GM12878 (cell line): ENCODE results near the gene IRGQ. TPM values are rescaled to one million over a fixed set of nuclear protein-coding genes. Genes with fewer than 3 reads are reported as not detected.

Source experiments
- ATAC-seq: fragments of 200-7000 bp; cut with Tn5 transposase; 3 replicates; pipeline ENCODE4 v1.9.1; 2020; ENCODE audit warnings: mild to moderate bottlenecking, moderate library complexity
- BruUV-seq: library from RNA; stranded (reverse); fragments of 400-500 nt; replicated peaks from 2 replicates; lab custom pipeline; 2021; lab: Mats Ljungman, UMichigan
- CTCF ChIA-PET: fragments of 300-600 bp; sonication (Branson Sonifier 250); formaldehyde crosslinking; extraction: SDS; loops from one replicate; lab custom pipeline; 2021; ENCODE audit warnings: inconsistent platforms; lab: Yijun Ruan, JAX
- POLR2A ChIA-PET: fragments of 350-600 bp; formaldehyde crosslinking; extraction: SDS; loops from one replicate; lab custom pipeline; 2021; ENCODE audit warnings: inconsistent platforms; lab: Charles Lee
- RAD21 ChIA-PET: fragments of 300-600 bp; sonication (Branson Sonifier 250); formaldehyde crosslinking; loops from one replicate; lab custom pipeline; 2023; ENCODE audit warnings: antibody characterized with exemption; ENCODE audit not compliant: unreplicated experiment; lab: Charles Lee
- SMC1A ChIA-PET: fragments of 300-600 bp; sonication (Branson Sonifier 250); formaldehyde crosslinking; loops from one replicate; lab custom pipeline; 2023; ENCODE audit not compliant: unreplicated experiment, uncharacterized antibody; lab: Charles Lee
- DNase-seq: peaks from one replicate; pipeline ENCODE4 v3.0.0-alpha.2; 2011; ENCODE audit warnings: low read depth, low spot score
- FAIRE-seq: peaks from 3 replicates; lab custom pipeline; 2011; peaks lifted over from hg19 to GRCh38; lab: Jason Lieb, UNC
- H2AFZ ChIP-seq: 2 replicates; pipeline ENCODE4 v1.6.0; 2011; ENCODE audit warnings: low read depth, low read length, control low read depth; ENCODE audit not compliant: control insufficient read depth
- H3K27ac ChIP-seq: 2 replicates; pipeline ENCODE4 v1.5.1; 2011; ENCODE audit warnings: control low read depth; ENCODE audit not compliant: control insufficient read depth, insufficient read depth
- H3K27me3 ChIP-seq, 2 experiments: replicated peaks in 1 of 2; 2 replicates each; pipeline versions ENCODE4 v1.6.0 to v1.6.1; 2011; ENCODE audit warnings: low read length in 1 of 2; ENCODE audit not compliant: control insufficient read depth in 2 of 2, insufficient read depth in 2 of 2
- H3K36me3 ChIP-seq, 2 experiments: 2 replicates each; pipeline ENCODE4 v1.5.1; 2011; ENCODE audit warnings: low read length in 1 of 2; ENCODE audit not compliant: control insufficient read depth in 2 of 2, insufficient read depth in 2 of 2
- H3K4me1 ChIP-seq: 2 replicates; pipeline ENCODE4 v1.6.1; 2011; ENCODE audit warnings: mild to moderate bottlenecking, low read length, moderate library complexity, mixed read lengths; ENCODE audit not compliant: control insufficient read depth, insufficient read depth
- H3K4me2 ChIP-seq: 2 replicates; pipeline ENCODE4 v1.6.0; 2011; ENCODE audit warnings: control low read depth; ENCODE audit not compliant: control insufficient read depth, insufficient read depth
- H3K4me3 ChIP-seq: fragments of 200-600 bp; sonication (generic); 2 replicates; pipeline ENCODE4 v1.5.1; 2016
- H3K79me2 ChIP-seq: 2 replicates; pipeline ENCODE4 v1.6.0; 2011; ENCODE audit warnings: low read length; ENCODE audit not compliant: control insufficient read depth, insufficient read depth
- H3K9ac ChIP-seq: 2 replicates; pipeline ENCODE4 v1.8.0; 2011; ENCODE audit warnings: low read length, control low read depth, mixed read lengths; ENCODE audit not compliant: control insufficient read depth, insufficient read depth
- H3K9me3 ChIP-seq: replicated peaks from 3 replicates; pipeline ENCODE4 v1.5.1; 2011; ENCODE audit warnings: mild to moderate bottlenecking, low read length; ENCODE audit not compliant: control insufficient read depth, insufficient read depth
- H4K20me1 ChIP-seq: 2 replicates; pipeline ENCODE4 v1.6.0; 2011; ENCODE audit not compliant: control insufficient read depth, insufficient read depth
- E2F4 ChIP-seq: IDR thresholded peaks from 2 replicates; pipeline ENCODE4 v1.6.1; 2012; ENCODE audit warnings: low read depth, low read length, improper control_type of control experiment
- FOS ChIP-seq: IDR thresholded peaks from 3 replicates; pipeline ENCODE4 v1.6.1; 2011; ENCODE audit warnings: borderline replicate concordance; ENCODE audit not compliant: insufficient read length; ENCODE audit errors: extremely low read depth
- HDAC2 ChIP-seq: fragments of 200-600 bp; sonication (generic); IDR thresholded peaks from 2 replicates; pipeline ENCODE4 v1.6.1; 2017
- POLR2A ChIP-seq: IDR thresholded peaks from 2 replicates; pipeline ENCODE4 v1.6.1; 2011; ENCODE audit warnings: low read depth, mild to moderate bottlenecking, low read length
- POLR2AphosphoS5 ChIP-seq: IDR thresholded peaks from 2 replicates; pipeline ENCODE4 v1.6.1; 2011; ENCODE audit warnings: mild to moderate bottlenecking, low read length, inconsistent platforms
- SIX5 ChIP-seq: IDR thresholded peaks from 2 replicates; pipeline ENCODE4 v1.6.1; 2011; ENCODE audit warnings: mild to moderate bottlenecking, low read depth, low read length, moderate library complexity; ENCODE audit not compliant: severe bottlenecking
- USF1 ChIP-seq: IDR thresholded peaks from 2 replicates; pipeline ENCODE4 v1.6.1; 2011; ENCODE audit warnings: borderline replicate concordance, low read depth, mild to moderate bottlenecking, moderate library complexity, mixed read lengths, low read length; ENCODE audit not compliant: insufficient read depth; ENCODE audit errors: extremely low read length
- ZNF217 ChIP-seq: fragments of 450-650 bp; IDR thresholded peaks from 2 replicates; pipeline ENCODE4 v1.6.1; 2017; ENCODE audit warnings: antibody characterized with exemption, mild to moderate bottlenecking
- ZNF384 ChIP-seq: IDR thresholded peaks from 2 replicates; pipeline ENCODE4 v1.6.1; 2012; ENCODE audit warnings: low read depth, mild to moderate bottlenecking, low read length, improper control_type of control experiment, borderline replicate concordance
- WGBS: methylation state at CpG from one replicate; pipeline ENCODE4 v1.1.6; 2016; ENCODE audit warnings: low lambda C conversion rate; ENCODE audit not compliant: insufficient replicate concordance, insufficient coverage; ENCODE audit errors: missing lambda C conversion rate; 5-methylcytosine and 5-hydroxymethylcytosine counted together
- in situ Hi-C: fragments of 300-500 bp; cut with MboI; formaldehyde crosslinking; loops from 9 replicates; pipeline ENCODE4 v1.14.3; 2018; ENCODE audit warnings: mixed read lengths
- intact Hi-C: fragments of 100-400 bp; cut with micrococcal nuclease; formaldehyde crosslinking; loops from one replicate; pipeline ENCODE4 v1.14.2; 2022; ENCODE audit not compliant: unreplicated experiment
- polyA plus RNA-seq, 11 experiments: library from polyadenylated mRNA; depleted of rRNA in 4 of 11; unstranded in 6 of 11; stranded (reverse) in 5 of 11; fragments of >200 nt; fragmentation: Nextera tagmentation in 4 of 11; fragmentation: Illumina TruSeq in 1 of 11; extraction: Ambion mirVana in 4 of 11; extraction: Trizol in 1 of 11; gene quantifications; 1 replicate in 1 of 11; 2 replicates in 10 of 11; pipeline versions ENCODE4 v1.2.1 to v1.2.3, GENCODE V29; 2011 to 2016; ENCODE audit warnings: inconsistent platforms in 2 of 11, missing spikeins in 2 of 11, low read depth in 1 of 11
- total RNA-seq, 4 experiments: library from RNA; depleted of rRNA in 3 of 4; stranded (reverse); fragments of >200 nt in 3 of 4; fragmentation: Illumina TruSeq in 1 of 4; extraction: Trizol in 1 of 4; gene quantifications; 2 replicates each; pipeline versions ENCODE4 v1.2.1 to v1.2.3, GENCODE V29; 2013 to 2021

IRGQ gene
- total and polyA plus RNA-seq, 10 of the 15 experiments (the other 5 are each of a cell fraction or from before 2014, with no cell fraction given), result 3.3 to 20.8 (median 9.0) TPM

GRCh38 chr19:43582495-43582894, 13.4 kb downstream of the IRGQ start:
- Histone ChIP-seq H3K27ac (no peak overlapping the region), H3K36me3 (no peaks in the 10 kb centered on the region; a peak in 1 of 4 replicates), H2AFZ (no peak overlapping the region), H3K4me1 (peaks cover 5% of the 10 kb centered on the region), H4K20me1 (no peaks in the 10 kb centered on the region), H3K9ac (no peak overlapping the region), H3K4me2 (0 out of 2 replicates have a peak overlapping the region, but pooled peaks have one; percentile 19), H3K79me2 (no peaks in the 10 kb centered on the region), H3K4me3 (no peak overlapping the region), H3K9me3 (no peaks in the 10 kb centered on the region), H3K27me3 (no peaks in the 10 kb centered on the region)
- intact Hi-C loops, result no loop called here
- ChIA-PET POLR2A (no interaction called here), SMC1A (interaction anchor here (3.2 kb wide), 1 partner anchor 12 kb away, joined by 15 read pairs; no protein-coding TSS in a partner anchor), RAD21 (interaction anchor here (0.5 to 3.3 kb wide), 2 partner anchors 13 to 55 kb away, joined by 3 to 18 read pairs; partner anchors contain the start of genes IRGQ and ZNF576), CTCF (interaction anchor here (3.6 to 4.7 kb wide), 2 partner anchors 12 to 27 kb away, joined by 13 to 52 read pairs; partner anchors contain the start of genes IRGQ and ZNF576)
- DNase-seq (no peak), ATAC-seq (no peak), FAIRE-seq (no peak)
- 50% methylated on average over 2 of the region's 2 CpGs for WGBS
- in situ Hi-C loops, result no loop called here
- BruUV-seq, result no TSS peak
- TF ChIP-seq SIX5 (no peak), FOS (no peak), POLR2AphosphoS5 (no peak), HDAC2 (no peak), ZNF384 (no peak), POLR2A (no peak), USF1 (no peak), ZNF217 (no peak), E2F4 (no peak)
